ENCODE measurements around the gene LSM4.
"Not testable (repeated sequence)": the region's sequence is repeated elsewhere in the genome, so short reads cannot be mapped to it uniquely, and the experiment has no call there.

The LSM4 gene

GRCh38 chr19:18349524-18350128, 26.8 kb upstream of the LSM4 start:
- H3K4me3 ChIP-seq (replicated peaks; ENCODE audit: low read depth, low read length): no peak overlapping the region

GRCh38 chr19:18348818-18349339, 26.0 kb upstream of the LSM4 start:
- H3K4me3 ChIP-seq (replicated peaks; ENCODE audit: low read depth, low read length); DNase-seq (ENCODE audit: low read depth): not testable (repeated sequence)

More at GRCh38 chr19:18349524-18350128, 26.8 kb upstream of the LSM4 start:
- DNase-seq (ENCODE audit: low read depth): peak; percentile 73
- TF ChIP-seq CTCF (IDR thresholded peaks at IDR 0.05; ENCODE audit: low read length, missing control alignments): peak; percentile 92

- H3K4me3 ChIP-seq (replicated peaks; ENCODE audit: low read depth, low read length): no peak overlapping the region
- TF ChIP-seq CTCF (IDR thresholded peaks at IDR 0.05; ENCODE audit: low read length, missing control alignments): no peak
- no peak for DNase-seq (ENCODE audit: low read depth)
Observed at GRCh38 chr19:18348171-18348570, 25.3 kb upstream of the LSM4 start.

- no peak for TF ChIP-seq CTCF (IDR thresholded peaks at IDR 0.05; ENCODE audit: low read length, missing control alignments)
- no peak overlapping the region for H3K4me3 ChIP-seq (replicated peaks; ENCODE audit: low read depth, low read length)
- DNase-seq (ENCODE audit: low read depth): no peak
Observed at GRCh38 chr19:18346091-18346490, 23.2 kb upstream of the LSM4 start.

GRCh38 chr19:18345296-18345695, 22.4 kb upstream of the LSM4 start:
- TF ChIP-seq CTCF (IDR thresholded peaks at IDR 0.05; ENCODE audit: low read length, missing control alignments): no peak
- DNase-seq (ENCODE audit: low read depth): no peak
- H3K4me3 ChIP-seq (replicated peaks; ENCODE audit: low read depth, low read length): no peak overlapping the region

- no peak for TF ChIP-seq CTCF (IDR thresholded peaks at IDR 0.05; ENCODE audit: low read length, missing control alignments)
- no peak overlapping the region for H3K4me3 ChIP-seq (replicated peaks; ENCODE audit: low read depth, low read length)
- DNase-seq (ENCODE audit: low read depth): no peak
Observed at GRCh38 chr19:18344582-18344950, 21.7 kb upstream of the LSM4 start.

GRCh38 chr19:18342090-18342632, 19.3 kb upstream of the LSM4 start:
- TF ChIP-seq CTCF (IDR thresholded peaks at IDR 0.05; ENCODE audit: low read length, missing control alignments): no peak
- DNase-seq (ENCODE audit: low read depth): no peak
- no peak overlapping the region for H3K4me3 ChIP-seq (replicated peaks; ENCODE audit: low read depth, low read length)
